GM23248 (cell line): ENCODE results near the gene E2F7. TPM values are rescaled to one million over a fixed set of nuclear protein-coding genes. Genes with fewer than 3 reads are reported as not detected.

Source experiments
- DNase-seq: peaks from one replicate; pipeline ENCODE4 v3.0.0-alpha.2; 2015
- H2AFZ ChIP-seq: fragments of 200-600 bp; sonication (generic); 2 replicates; pipeline ENCODE4 v1.6.1; 2016; ENCODE audit warnings: antibody characterized with exemption
- H3F3A ChIP-seq: fragments of 200-600 bp; sonication (generic); 2 replicates; pipeline ENCODE4 v1.6.1; 2016; ENCODE audit warnings: mild to moderate bottlenecking, antibody characterized with exemption, mixed run types; ENCODE audit not compliant: insufficient read depth
- H3K27ac ChIP-seq: fragments of 200-600 bp; sonication (generic); 2 replicates; pipeline ENCODE4 v1.5.1; 2016; ENCODE audit warnings: mild to moderate bottlenecking
- H3K27me3 ChIP-seq: fragments of 200-600 bp; sonication (generic); replicated peaks from 2 replicates; pipeline ENCODE4 v1.6.1; 2016; ENCODE audit warnings: mild to moderate bottlenecking; ENCODE audit not compliant: insufficient read depth
- H3K36me3 ChIP-seq: fragments of 200-600 bp; sonication (generic); 2 replicates; pipeline ENCODE4 v1.6.1; 2016; ENCODE audit warnings: low read depth, mild to moderate bottlenecking
- H3K4me1 ChIP-seq: fragments of 200-600 bp; sonication (generic); 2 replicates; pipeline ENCODE4 v1.6.1; 2016; ENCODE audit warnings: mild to moderate bottlenecking; ENCODE audit not compliant: insufficient read depth
- H3K4me2 ChIP-seq: fragments of 200-600 bp; sonication (generic); one replicate; pipeline ENCODE4 v1.6.1; 2016; ENCODE audit warnings: mild to moderate bottlenecking; ENCODE audit not compliant: unreplicated experiment
- H3K4me3 ChIP-seq: fragments of 200-600 bp; sonication (generic); 2 replicates; pipeline ENCODE4 v1.5.1; 2016; ENCODE audit warnings: mild to moderate bottlenecking
- H3K79me2 ChIP-seq: fragments of 200-600 bp; sonication (generic); 2 replicates; pipeline ENCODE4 v1.6.1; 2016; ENCODE audit warnings: mild to moderate bottlenecking; ENCODE audit not compliant: insufficient read depth
- H3K9ac ChIP-seq: fragments of 200-600 bp; sonication (generic); 2 replicates; pipeline ENCODE4 v1.6.1; 2016; ENCODE audit warnings: mild to moderate bottlenecking
- H3K9me2 ChIP-seq: fragments of 200-600 bp; sonication (generic); 2 replicates; pipeline ENCODE4 v1.6.1; 2016; ENCODE audit warnings: mixed run types, mild to moderate bottlenecking, moderate library complexity; ENCODE audit not compliant: insufficient read depth
- H3K9me3 ChIP-seq: fragments of 200-600 bp; sonication (generic); one replicate; pipeline ENCODE4 v1.6.1; 2017; ENCODE audit warnings: low read depth
- H4K20me1 ChIP-seq: fragments of 200-600 bp; sonication (generic); 2 replicates; pipeline ENCODE4 v1.6.0; 2016; ENCODE audit not compliant: insufficient read depth
- EZH2 ChIP-seq: fragments of 200-600 bp; sonication (generic); IDR thresholded peaks from 2 replicates; pipeline ENCODE4 v1.6.1; 2018; ENCODE audit warnings: antibody characterized with exemption, mild to moderate bottlenecking; ENCODE audit not compliant: insufficient read depth, poor library complexity, severe bottlenecking
- EZH2phosphoT487 ChIP-seq: fragments of 200-600 bp; sonication (generic); IDR thresholded peaks from 2 replicates; pipeline ENCODE4 v1.6.1; 2018; ENCODE audit warnings: antibody characterized with exemption, moderate library complexity, mild to moderate bottlenecking, low read depth; ENCODE audit not compliant: insufficient read depth
- WGBS, 2 experiments: methylation state at CpG; one replicate each; pipeline ENCODE4 v1.1.6; 2015 to 2017; ENCODE audit warnings: low lambda C conversion rate in 2 of 2, low coverage in 1 of 2; ENCODE audit errors: missing lambda C conversion rate in 2 of 2; 5-methylcytosine and 5-hydroxymethylcytosine counted together
- in situ Hi-C: fragments of 300-500 bp; cut with MboI; formaldehyde crosslinking; loops from 2 replicates; pipeline ENCODE4 v1.15.0; 2020
- polyA plus RNA-seq: library from polyadenylated mRNA; unstranded; fragments of >200 nt; fragmentation: Nextera tagmentation; extraction: Ambion mirVana; gene quantifications from 2 replicates; pipeline ENCODE4 v1.2.1, GENCODE V29; 2016
- total RNA-seq: library from RNA; depleted of rRNA; stranded (reverse); fragments of >200 nt; shearing (Covaris generic); gene quantifications from 2 replicates; pipeline ENCODE4 v1.2.3, GENCODE V29; 2014

The E2F7 gene
- total and polyA plus RNA-seq, 2 experiments from 2014 or later = 2.5 to 5.7 TPM

- Histone ChIP-seq H3K9me3 (no peaks in the 10 kb centered on the region), H3K9me2 (no peaks in the 10 kb centered on the region), H3F3A (no peaks in the 10 kb centered on the region), H3K27ac (no peak overlapping the region), H3K4me1 (peaks cover 3% of the 10 kb centered on the region; the same call in 1 of the 2 replicates), H2AFZ (no peak overlapping the region), H3K36me3 (0 out of 2 replicates have a peak, but pooled peaks cover 13% of the 10 kb centered on the region), H3K4me3 (no peak overlapping the region), H4K20me1 (no peaks in the 10 kb centered on the region), H3K79me2 (no peaks in the 10 kb centered on the region), H3K4me2 (no peak overlapping the region), H3K9ac (no peak overlapping the region), H3K27me3 (no peaks in the 10 kb centered on the region)
- DNase-seq = no peak
- WGBS, 2 experiments = 93 to 96% methylated on average over 5 of the region's 5 CpGs
- TF ChIP-seq EZH2phosphoT487 (no peak), EZH2 (no peak)
- in situ Hi-C loops = no loop called here
Measured at GRCh38 chr12:77046468-77046867, 18.9 kb downstream of the E2F7 start.

- Histone ChIP-seq H3K4me3 (no peak overlapping the region), H3K4me2 (no peak overlapping the region), H3K36me3 (0 out of 2 replicates have a peak, but pooled peaks cover 17% of the 10 kb centered on the region), H3K27ac (no peak overlapping the region), H3K9me3 (no peaks in the 10 kb centered on the region), H3K9ac (no peak overlapping the region), H4K20me1 (no peaks in the 10 kb centered on the region), H3K27me3 (no peaks in the 10 kb centered on the region), H3K79me2 (no peaks in the 10 kb centered on the region), H3K4me1 (peaks cover 3% of the 10 kb centered on the region; the same call in 1 of the 2 replicates), H3K9me2 (no peaks in the 10 kb centered on the region), H3F3A (no peaks in the 10 kb centered on the region), H2AFZ (no peak overlapping the region)
- WGBS, 2 experiments = 91 to 92% methylated on average over 6 of the region's 6 CpGs
- TF ChIP-seq EZH2 (no peak), EZH2phosphoT487 (no peak)
- in situ Hi-C loops = no loop called here
- DNase-seq = no peak
Measured at GRCh38 chr12:77045183-77045582, 20.2 kb downstream of the E2F7 start.

GRCh38 chr12:77044721-77045120 is 20.6 kb downstream of the E2F7 start:
- TF ChIP-seq EZH2 (no peak), EZH2phosphoT487 (no peak)
- peaks cover 3% of the 10 kb centered on the region; the same call in 1 of the 2 replicates for H3K4me1 ChIP-seq
- no peak overlapping the region for H3K27ac ChIP-seq
- no peak for DNase-seq
- no peak overlapping the region for H2AFZ ChIP-seq
- no peaks in the 10 kb centered on the region for H3F3A ChIP-seq
- H3K9me3 ChIP-seq = no peaks in the 10 kb centered on the region
- no peak overlapping the region for H3K4me2 ChIP-seq
- H3K9ac ChIP-seq = no peak overlapping the region
- no peaks in the 10 kb centered on the region for H3K9me2 ChIP-seq
- 65 to 66% methylated on average over 2 of the region's 2 CpGs for WGBS, 2 experiments
- no peak overlapping the region for H3K4me3 ChIP-seq
- in situ Hi-C loops = no loop called here
- no peaks in the 10 kb centered on the region for H3K79me2 ChIP-seq
- no peaks in the 10 kb centered on the region for H3K27me3 ChIP-seq
- no peaks in the 10 kb centered on the region for H4K20me1 ChIP-seq
- H3K36me3 ChIP-seq = 0 out of 2 replicates have a peak, but pooled peaks cover 17% of the 10 kb centered on the region

- no peak overlapping the region for H3K27ac ChIP-seq
- no peak for DNase-seq
- 0 out of 2 replicates have a peak, but pooled peaks cover 5% of the 10 kb centered on the region for H3F3A ChIP-seq
- no peak for TF ChIP-seq EZH2
- TF ChIP-seq EZH2phosphoT487 = no peak
- H3K4me2 ChIP-seq = no peak overlapping the region
- no peak overlapping the region for H2AFZ ChIP-seq
- no peaks in the 10 kb centered on the region for H3K9me2 ChIP-seq
- H3K4me1 ChIP-seq = peaks cover 3% of the 10 kb centered on the region; the same call in 1 of the 2 replicates
- no peaks in the 10 kb centered on the region for H3K27me3 ChIP-seq
- H3K79me2 ChIP-seq = no peaks in the 10 kb centered on the region
- H3K36me3 ChIP-seq = peaks cover 31% of the 10 kb centered on the region
- no peak overlapping the region for H3K9ac ChIP-seq
- WGBS, 2 experiments = 97% methylated on average over 8 of the region's 8 CpGs
- H3K4me3 ChIP-seq = no peak overlapping the region
- peaks cover 4% of the 10 kb centered on the region for H3K9me3 ChIP-seq
- in situ Hi-C loops = no loop called here
- no peaks in the 10 kb centered on the region for H4K20me1 ChIP-seq
Measured at GRCh38 chr12:77042833-77043232, 22.5 kb downstream of the E2F7 start.

GRCh38 chr12:77040231-77040630 is 25.1 kb downstream of the E2F7 start:
- Histone ChIP-seq H3K36me3 (peaks cover 33% of the 10 kb centered on the region), H3K9ac (no peak overlapping the region), H3K4me1 (no peaks in the 10 kb centered on the region), H3K4me2 (no peak overlapping the region), H3K4me3 (no peak overlapping the region), H3K79me2 (no peaks in the 10 kb centered on the region), H2AFZ (no peak overlapping the region), H3K27me3 (no peaks in the 10 kb centered on the region), H3K9me2 (no peaks in the 10 kb centered on the region), H3K27ac (no peak overlapping the region), H4K20me1 (no peaks in the 10 kb centered on the region), H3F3A (0 out of 2 replicates have a peak, but pooled peaks cover 5% of the 10 kb centered on the region), H3K9me3 (peaks cover 4% of the 10 kb centered on the region)
- DNase-seq = no peak
- in situ Hi-C loops = no loop called here
- WGBS, 2 experiments = 97 to 99% methylated on average over 4 of the region's 4 CpGs
- TF ChIP-seq EZH2phosphoT487 = no peak
- no peak for TF ChIP-seq EZH2
